HepG2 (cell line): ENCODE measurements around the gene TAS1R1. TPM values are rescaled to one million over a fixed set of nuclear protein-coding genes. Genes with fewer than 3 reads are reported as not detected.

Experiments used
- ELF3 ChIP-seq: IDR thresholded peaks from 2 replicates; pipeline ENCODE4 v1.6.1; 2016; ENCODE audit warnings: missing genetic modification reagents, missing compliant biosample characterization
- ETV5 ChIP-seq: IDR thresholded peaks from 2 replicates; pipeline ENCODE4 v1.6.1; 2018; ENCODE audit warnings: missing biosample characterization, missing genetic modification reagents, inconsistent platforms, borderline replicate concordance
- FIP1L1 ChIP-seq: fragments of 200-400 bp; formaldehyde crosslinking; IDR thresholded peaks from 2 replicates; pipeline ENCODE4 v1.6.1; 2018; ENCODE audit warnings: low read depth, mild to moderate bottlenecking, low read length, moderate library complexity, borderline replicate concordance; ENCODE audit not compliant: insufficient read depth
- GABPA ChIP-seq, 2 experiments: IDR thresholded peaks; 2 replicates each; pipeline ENCODE4 v1.6.1; 2011 to 2016; ENCODE audit warnings: low read depth in 2 of 2, low read length in 1 of 2, missing biosample characterization in 1 of 2, missing genetic modification characterization in 1 of 2
- HDAC1 ChIP-seq: sonication (generic); formaldehyde crosslinking; IDR thresholded peaks from 2 replicates; pipeline ENCODE4 v1.5.1; 2020; ENCODE audit warnings: mild to moderate bottlenecking, missing genetic modification reagents
- KDM5B ChIP-seq: sonication (generic); formaldehyde crosslinking; IDR thresholded peaks from 2 replicates; pipeline ENCODE4 v1.4.0; 2020; ENCODE audit warnings: missing genetic modification reagents, mild to moderate bottlenecking, borderline replicate concordance
- LCORL ChIP-seq, 2 experiments: fragments of 450-650 bp in 1 of 2; sonication (generic) in 1 of 2; formaldehyde crosslinking in 1 of 2; IDR thresholded peaks; 2 replicates each; pipeline versions ENCODE4 v1.5.0 to v1.6.1; 2017 to 2020; ENCODE audit warnings: antibody characterized with exemption in 1 of 2, missing genetic modification reagents in 1 of 2
- MAZ ChIP-seq, 2 experiments: sonication (generic) in 1 of 2; formaldehyde crosslinking in 1 of 2; IDR thresholded peaks; 2 replicates each; pipeline versions ENCODE4 v1.5.0 to v1.6.1; 2012 to 2020; ENCODE audit warnings: low read depth in 2 of 2, mild to moderate bottlenecking in 2 of 2, borderline replicate concordance in 1 of 2, improper control_type of control experiment in 1 of 2, low read length in 1 of 2, missing genetic modification reagents in 1 of 2, moderate library complexity in 1 of 2
- MED1 ChIP-seq: sonication (generic); formaldehyde crosslinking; IDR thresholded peaks from 2 replicates; pipeline ENCODE4 v1.4.0; 2020; ENCODE audit warnings: missing genetic modification reagents
- RARA ChIP-seq: IDR thresholded peaks from 2 replicates; pipeline ENCODE4 v1.6.1; 2016; ENCODE audit warnings: missing genetic modification reagents, missing compliant biosample characterization
- SALL1 ChIP-seq: sonication (generic); formaldehyde crosslinking; IDR thresholded peaks from 2 replicates; pipeline ENCODE4 v1.8.0; 2022; ENCODE audit warnings: mild to moderate bottlenecking, missing genetic modification reagents
- SKIL ChIP-seq: sonication (generic); formaldehyde crosslinking; IDR thresholded peaks from 2 replicates; pipeline ENCODE4 v1.8.0; 2022; ENCODE audit warnings: missing genetic modification reagents, mild to moderate bottlenecking, moderate library complexity, borderline replicate concordance
- SOX13 ChIP-seq, 3 experiments: fragments of 450-650 bp in 1 of 3; sonication (generic) in 1 of 3; formaldehyde crosslinking in 1 of 3; IDR thresholded peaks in 2 of 3; conservative IDR thresholded peaks in 1 of 3; 2 replicates each; pipeline versions ENCODE4 v1.5.0 to v1.6.1; 2016 to 2020; ENCODE audit warnings: antibody characterized with exemption in 1 of 3, mild to moderate bottlenecking in 1 of 3, missing compliant biosample characterization in 1 of 3, missing genetic modification reagents in 1 of 3, moderate library complexity in 1 of 3
- SYNCRIP ChIP-seq: fragments of 200-400 bp; formaldehyde crosslinking; IDR thresholded peaks from 2 replicates; pipeline ENCODE4 v1.6.1; 2018; ENCODE audit warnings: mild to moderate bottlenecking, low read depth, low read length; ENCODE audit not compliant: insufficient read depth
- TFAP4 ChIP-seq: sonication (generic); IDR thresholded peaks from 2 replicates; pipeline ENCODE4 v1.6.1; 2016; ENCODE audit warnings: low read depth, borderline replicate concordance
- THYN1 ChIP-seq: sonication (generic); formaldehyde crosslinking; IDR thresholded peaks from 2 replicates; pipeline ENCODE4 v1.8.1; 2023; ENCODE audit warnings: low read depth, mild to moderate bottlenecking, moderate library complexity, missing genetic modification reagents, borderline replicate concordance
- UBTF ChIP-seq: sonication (generic); formaldehyde crosslinking; IDR thresholded peaks from 2 replicates; pipeline ENCODE4 v1.4.0; 2020; ENCODE audit warnings: mild to moderate bottlenecking, missing genetic modification reagents
- ZFY ChIP-seq: sonication (generic); formaldehyde crosslinking; IDR thresholded peaks from 2 replicates; pipeline ENCODE4 v1.4.0; 2020; ENCODE audit warnings: missing genetic modification reagents
- ZNF75D ChIP-seq: sonication (generic); formaldehyde crosslinking; IDR thresholded peaks from 2 replicates; pipeline ENCODE4 v1.8.1; 2023; ENCODE audit warnings: missing genetic modification reagents, mild to moderate bottlenecking, borderline replicate concordance
- ZNF772 ChIP-seq: sonication (generic); formaldehyde crosslinking; IDR thresholded peaks from 2 replicates; pipeline ENCODE4 v1.5.0; 2020; ENCODE audit warnings: mild to moderate bottlenecking, missing genetic modification reagents
- polyA plus RNA-seq, 8 experiments: library from polyadenylated mRNA; depleted of rRNA in 3 of 8; stranded (reverse) in 7 of 8; unstranded in 1 of 8; fragments of >200 nt; fragmentation: Illumina TruSeq in 4 of 8; extraction: Trizol in 4 of 8; gene quantifications; 2 replicates each; pipeline versions ENCODE4 v1.2.1 to v1.2.3, GENCODE V29; 2011 to 2016; ENCODE audit warnings: low read depth in 4 of 8, missing spikeins in 1 of 8, mixed read lengths in 1 of 8; ENCODE audit not compliant: insufficient read depth in 1 of 8
- total RNA-seq, 5 experiments: library from RNA; depleted of rRNA; stranded (reverse); fragments of >200 nt; fragmentation: Illumina TruSeq; extraction: Trizol; gene quantifications; 2 replicates each; pipeline ENCODE4 v1.2.3, GENCODE V29; 2016; ENCODE audit warnings: low read depth in 1 of 5

Gene TAS1R1
- total and polyA plus RNA-seq, 2 of the 13 experiments (the other 11 are each of a cell fraction or from before 2014, with no cell fraction given): 1.4 to 1.6 TPM

- TF ChIP-seq FIP1L1 (no peak), ETV5 (peak; percentile 72), RARA (CRISPR knock-in tag) (peak; percentile 53), HDAC1 (CRISPR knock-in tag) (0 out of 2 replicates have a peak, but pooled peaks have one; percentile 29), KDM5B (no peak), SKIL (CRISPR knock-in tag) (0 out of 2 replicates have a peak, but pooled peaks have one; percentile 45), GABPA (IDR thresholded peaks at IDR 0.05; ENCODE audit: low read depth, low read length) (no peak), GABPA (CRISPR knock-in tag; IDR thresholded peaks at IDR 0.05; ENCODE audit: low read depth) (0 out of 2 replicates have a peak, but pooled peaks have one; percentile 22), UBTF (no peak), MED1 (0 out of 2 replicates have a peak, but pooled peaks have one; percentile 39), SOX13 (IDR thresholded peaks at IDR 0.05) (no peak), SOX13 (CRISPR knock-in tag; conservative IDR thresholded peaks at IDR 0.05 in 1 of 2, IDR thresholded peaks at IDR 0.05 in 1 of 2) (peak in 1 of 2 experiments; percentile 20; a peak in 1 of 4 replicates), ZNF75D (no peak), SYNCRIP (no peak), MAZ (IDR thresholded peaks at IDR 0.05; ENCODE audit: borderline replicate concordance, low read depth, low read length) (no peak), MAZ (CRISPR knock-in tag; IDR thresholded peaks at IDR 0.05; ENCODE audit: low read depth) (0 out of 2 replicates have a peak, but pooled peaks have one; percentile 35), LCORL (IDR thresholded peaks at IDR 0.05) (no peak), LCORL (CRISPR knock-in tag; IDR thresholded peaks at IDR 0.05) (peak; percentile 60; the same call in 1 of the 2 replicates), ELF3 (CRISPR knock-in tag) (0 out of 2 replicates have a peak, but pooled peaks have one; percentile 15), TFAP4 (peak; percentile 86; the same call in 1 of the 2 replicates), SALL1 (CRISPR knock-in tag) (peak; percentile 31; the same call in 1 of the 2 replicates), ZNF772 (CRISPR knock-in tag) (no peak), THYN1 (CRISPR knock-in tag) (no peak), ZFY (CRISPR knock-in tag) (0 out of 2 replicates have a peak, but pooled peaks have one; percentile 21)
Observed at GRCh38 chr1:6509220-6509918, 45.7 kb upstream of the TAS1R1 start (continued).
